Tibial artery (tissue), 4 donors: ENCODE measurements around the gene SYNGR1.

Experiments used
- DNase-seq, 2 donors: peaks; one replicate each; pipeline ENCODE4 v3.0.0-alpha.2; 2019
- H3K27ac ChIP-seq, 2 donors: fragments of 200-600 bp; sonication (generic) in 1 of 2; 1 replicate in 1 of 2; 2 replicates in 1 of 2; pipeline ENCODE4 v1.5.1; 2018 to 2019; ENCODE audit warnings: mild to moderate bottlenecking in 1 of 2
- H3K27me3 ChIP-seq, 2 donors: fragments of 200-600 bp; sonication (generic) in 1 of 2; one replicate each; pipeline versions ENCODE4 v1.5.1 to v1.6.0; 2016 to 2019
- H3K36me3 ChIP-seq, 3 donors: fragments of 200-600 bp; sonication (generic) in 2 of 3; one replicate each; pipeline ENCODE4 v1.5.1; 2016 to 2019; ENCODE audit warnings: mild to moderate bottlenecking in 2 of 3
- H3K4me1 ChIP-seq, 4 donors: fragments of 200-600 bp; sonication (generic) in 2 of 4; 1 replicate in 3 of 4; 2 replicates in 1 of 4; pipeline ENCODE4 v1.5.1; 2016 to 2019
- H3K4me3 ChIP-seq, 2 donors: fragments of 200-600 bp; sonication (generic) in 1 of 2; 1 replicate in 1 of 2; 2 replicates in 1 of 2; pipeline ENCODE4 v1.5.1; 2018 to 2019; ENCODE audit warnings: mild to moderate bottlenecking in 2 of 2
- H3K9me3 ChIP-seq, 3 donors: fragments of 200-600 bp; sonication (generic) in 1 of 3; one replicate each; pipeline ENCODE4 v1.5.1; 2016 to 2019
- CTCF ChIP-seq, 2 experiments: fragments of 200-600 bp in 1 of 2; fragments of 450-650 bp in 1 of 2; IDR thresholded peaks; one replicate each; pipeline ENCODE4 v1.5.1; 2017 to 2019; ENCODE audit warnings: antibody characterized with exemption in 2 of 2, mild to moderate bottlenecking in 1 of 2, moderate library complexity in 1 of 2
- intact Hi-C: fragments of 100-400 bp; cut with DNase I; formaldehyde crosslinking; loops from one replicate; pipeline ENCODE4 v1.15.0; 2023; ENCODE audit warnings: low total_unique reads

Gene SYNGR1

DNA sequence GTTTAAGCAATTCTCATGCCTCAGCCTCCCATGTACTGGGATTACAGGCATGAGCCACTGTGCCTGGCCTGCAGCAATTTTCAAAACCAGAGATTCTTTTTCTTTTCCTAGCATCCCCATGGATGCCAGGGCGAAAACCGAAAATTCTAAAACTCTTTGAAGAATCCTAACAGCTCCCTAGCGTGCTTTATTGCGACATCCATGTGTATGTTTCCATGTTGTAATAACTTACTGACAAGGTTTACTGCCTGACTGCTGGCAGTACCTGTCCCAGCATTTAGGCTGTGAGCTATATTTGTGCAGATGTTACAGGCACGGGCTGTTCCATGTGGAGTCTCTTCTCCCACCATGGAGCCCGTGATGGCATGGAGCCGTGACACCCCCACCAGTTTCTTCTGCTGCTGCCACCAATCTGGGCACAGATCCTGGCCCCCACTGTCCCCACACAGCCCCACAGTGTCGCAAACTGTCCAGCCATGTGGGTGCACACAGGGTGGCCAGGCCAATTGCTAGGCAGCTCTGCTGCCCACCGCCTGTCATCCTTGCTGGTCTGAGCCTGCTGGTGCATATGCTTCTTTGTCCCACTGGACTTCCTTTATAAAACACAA, 42.7 kb downstream of the SYNGR1 start:
- H3K27ac ChIP-seq = no peak overlapping the region
- no peaks in the 10 kb centered on the region for H3K36me3 ChIP-seq
- DNase-seq = no peak
- H3K9me3 ChIP-seq = no peaks in the 10 kb centered on the region
- intact Hi-C loops = no loop called here
- no peak overlapping the region for H3K4me3 ChIP-seq
- no peaks in the 10 kb centered on the region for H3K27me3 ChIP-seq
- no peak for TF ChIP-seq CTCF (IDR thresholded peaks at IDR 0.05)
- H3K4me1 ChIP-seq = peaks cover 6 to 10% (median 8%) of the 10 kb centered on the region in 4 donors

- peaks cover 0 to 15% (median 9%) of the 10 kb centered on the region in 4 donors for H3K4me1 ChIP-seq
- no peaks in the 10 kb centered on the region for H3K36me3 ChIP-seq
- no peaks in the 10 kb centered on the region for H3K9me3 ChIP-seq
- no peaks in the 10 kb centered on the region for H3K27me3 ChIP-seq
- no peak for TF ChIP-seq CTCF (IDR thresholded peaks at IDR 0.05)
- no peak for DNase-seq
- no peak overlapping the region for H3K4me3 ChIP-seq
- no peak overlapping the region for H3K27ac ChIP-seq
- intact Hi-C loops = loop anchor here (5.0 kb wide), 1 partner anchor 126 kb away; the partner anchor contains the start of gene ATF4
These were observed 46.4 kb downstream of the SYNGR1 start for GRCh38 chr22:39395936-39396796.

- intact Hi-C loops = loop anchor here (5.0 kb wide), 1 partner anchor 126 kb away; the partner anchor contains the start of gene ATF4
- TF ChIP-seq CTCF (IDR thresholded peaks at IDR 0.05) = no peak
- Histone ChIP-seq H3K27ac (no peak overlapping the region), H3K4me3 (no peak overlapping the region), H3K9me3 (no peaks in the 10 kb centered on the region), H3K27me3 (no peaks in the 10 kb centered on the region), H3K36me3 (no peaks in the 10 kb centered on the region), H3K4me1 (peaks cover 0 to 17% (median 12%) of the 10 kb centered on the region in 4 donors)
- DNase-seq = no peak
These were observed 47.0 kb downstream of the SYNGR1 start for GRCh38 chr22:39396797-39397195.

GRCh38 chr22:39401301-39401631, 51.5 kb downstream of the SYNGR1 start:
- H3K9me3 ChIP-seq = no peaks in the 10 kb centered on the region
- peaks cover 0 to 8% (median 0%) of the 10 kb centered on the region in 3 donors for H3K36me3 ChIP-seq
- H3K27me3 ChIP-seq = no peaks in the 10 kb centered on the region
- no peak for DNase-seq
- no peak for TF ChIP-seq CTCF (IDR thresholded peaks at IDR 0.05)
- H3K4me3 ChIP-seq = no peak overlapping the region
- no peak overlapping the region for H3K27ac ChIP-seq
- H3K4me1 ChIP-seq = peaks cover 0 to 39% (median 23%) of the 10 kb centered on the region in 4 donors
- intact Hi-C loops = loop anchor here (5.0 kb wide), 1 partner anchor 101 kb away; the partner anchor contains the start of gene MIEF1

DNA sequence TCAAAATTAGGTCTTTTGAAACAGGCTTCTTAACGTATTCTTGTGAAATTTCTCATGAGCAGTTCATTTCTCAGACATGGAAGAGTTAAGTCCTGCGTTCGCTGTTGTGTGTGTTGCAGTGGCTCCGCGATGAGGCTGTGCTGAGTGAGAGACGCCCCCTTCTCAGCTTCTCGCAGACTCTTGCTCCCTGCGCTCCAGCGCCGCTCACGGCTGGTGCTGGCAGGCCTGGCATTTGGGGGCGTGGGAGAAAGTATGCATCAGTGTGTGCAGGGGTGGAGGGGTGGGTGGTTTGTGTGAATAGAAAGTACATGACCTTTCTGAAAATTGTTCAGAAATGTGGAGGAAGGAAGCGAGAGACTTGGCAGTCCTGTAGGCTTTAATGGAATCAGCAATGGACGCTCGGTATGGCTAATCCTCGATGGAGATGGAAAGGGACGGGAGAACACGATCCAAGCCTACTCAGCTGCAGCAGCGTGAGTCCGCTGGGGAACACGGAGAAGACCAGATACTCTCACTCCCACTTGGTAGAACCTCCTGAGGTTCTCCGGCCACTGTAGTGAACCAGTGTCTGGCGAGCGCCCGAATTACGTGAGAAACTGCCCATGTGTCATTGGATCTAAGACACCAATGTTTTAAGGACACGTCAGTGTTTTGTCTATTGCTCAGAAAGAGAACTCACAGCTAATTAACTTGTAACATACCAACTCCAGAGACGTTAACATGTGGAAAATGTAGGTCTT, 55.7 kb downstream of the SYNGR1 start:
- no peak for TF ChIP-seq CTCF (IDR thresholded peaks at IDR 0.05)
- Histone ChIP-seq H3K27ac (peak overlapping the region; percentile 18 to 55), H3K4me1 (peaks cover 0 to 32% (median 17%) of the 10 kb centered on the region in 4 donors), H3K4me3 (peak overlapping the region; percentile 23 to 37), H3K27me3 (no peaks in the 10 kb centered on the region), H3K9me3 (no peaks in the 10 kb centered on the region), H3K36me3 (peaks cover 0 to 8% (median 0%) of the 10 kb centered on the region in 3 donors)
- DNase-seq = no peak
- intact Hi-C loops = no loop called here
